ENCODE data around the gene VAT1. TPM values are rescaled to one million over a fixed set of nuclear protein-coding genes. Genes with fewer than 3 reads are reported as not detected.

The VAT1 gene
- total RNA-seq, 2 donors from 2014 or later, result 83.7 to 101 TPM

DNA sequence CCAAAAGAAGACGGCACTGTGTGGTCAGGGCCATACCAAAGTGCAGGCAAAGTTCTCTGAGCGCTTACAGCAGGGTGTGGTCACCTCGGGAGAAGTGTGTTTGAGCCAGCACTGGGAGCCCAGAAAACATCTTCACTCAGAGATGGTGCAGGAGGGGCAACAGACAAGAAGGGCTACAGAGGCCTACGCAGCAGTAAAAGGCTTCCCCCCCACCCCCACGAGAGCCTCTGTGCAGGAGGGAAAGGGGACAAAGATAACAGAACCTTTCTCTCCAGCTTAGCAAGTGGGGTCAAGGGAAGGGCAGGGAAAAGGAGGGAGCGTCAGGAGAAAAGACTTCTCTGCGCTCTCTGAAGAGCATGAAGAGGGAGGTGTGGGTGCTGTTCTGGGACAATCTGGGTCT, 2.8 kb downstream of the VAT1 start:
- intact Hi-C loops (cut with DNase I), result loop anchor here (10.0 kb wide), 1 partner anchor 325 kb away; no protein-coding TSS in a partner anchor
- no peaks in the 10 kb centered on the region for H3K36me3 ChIP-seq (replicated peaks in 1 of 2; ENCODE audit: insufficient read depth in 1 of 2, low read depth in 2 of 2)
- TF ChIP-seq, protein P1, sequence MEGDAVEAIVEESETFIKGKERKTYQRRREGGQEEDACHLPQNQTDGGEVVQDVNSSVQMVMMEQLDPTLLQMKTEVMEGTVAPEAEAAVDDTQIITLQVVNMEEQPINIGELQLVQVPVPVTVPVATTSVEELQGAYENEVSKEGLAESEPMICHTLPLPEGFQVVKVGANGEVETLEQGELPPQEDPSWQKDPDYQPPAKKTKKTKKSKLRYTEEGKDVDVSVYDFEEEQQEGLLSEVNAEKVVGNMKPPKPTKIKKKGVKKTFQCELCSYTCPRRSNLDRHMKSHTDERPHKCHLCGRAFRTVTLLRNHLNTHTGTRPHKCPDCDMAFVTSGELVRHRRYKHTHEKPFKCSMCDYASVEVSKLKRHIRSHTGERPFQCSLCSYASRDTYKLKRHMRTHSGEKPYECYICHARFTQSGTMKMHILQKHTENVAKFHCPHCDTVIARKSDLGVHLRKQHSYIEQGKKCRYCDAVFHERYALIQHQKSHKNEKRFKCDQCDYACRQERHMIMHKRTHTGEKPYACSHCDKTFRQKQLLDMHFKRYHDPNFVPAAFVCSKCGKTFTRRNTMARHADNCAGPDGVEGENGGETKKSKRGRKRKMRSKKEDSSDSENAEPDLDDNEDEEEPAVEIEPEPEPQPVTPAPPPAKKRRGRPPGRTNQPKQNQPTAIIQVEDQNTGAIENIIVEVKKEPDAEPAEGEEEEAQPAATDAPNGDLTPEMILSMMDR (IDR thresholded peaks at IDR 0.05), result no peak
- no peak for TF ChIP-seq POLR2A (IDR thresholded peaks at IDR 0.05)
- peaks cover 27% of the 10 kb centered on the region for H3K4me1 ChIP-seq
- H3K27me3 ChIP-seq, result no peaks in the 10 kb centered on the region
- H3K4me3 ChIP-seq, result no peak overlapping the region
- DNase-seq (no peak), ATAC-seq (no peak)
- H3K27ac ChIP-seq, result peak overlapping the region in 3 of 4 donors; percentile 21 to 36 (median 34)
- WGBS, 2 donors, result 55 to 56% methylated on average over 7 of the region's 7 CpGs
- no peaks in the 10 kb centered on the region for H3K9me3 ChIP-seq

DNA sequence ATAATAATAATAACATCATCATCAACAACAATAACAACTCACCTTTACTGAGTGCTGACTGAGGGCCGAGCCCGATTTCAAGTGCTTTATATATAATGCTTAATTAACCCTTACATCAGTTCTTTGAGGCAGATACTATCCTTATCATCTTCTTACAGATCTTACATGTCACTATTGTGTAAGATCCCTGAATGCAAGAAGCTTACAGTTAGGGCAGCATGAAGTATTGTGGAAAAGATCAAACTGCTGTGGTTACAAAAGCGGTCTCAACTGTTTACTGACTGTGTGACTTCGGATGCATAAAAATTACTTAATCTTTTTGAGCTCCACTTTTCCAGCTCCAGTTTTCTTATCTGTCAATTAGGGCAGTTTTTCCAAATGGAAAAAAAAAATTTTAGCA, 3.3 kb downstream of the VAT1 start:
- no peaks in the 10 kb centered on the region for H3K36me3 ChIP-seq (replicated peaks in 1 of 2; ENCODE audit: insufficient read depth in 1 of 2, low read depth in 2 of 2)
- DNase-seq, result no peak
- no peaks in the 10 kb centered on the region for H3K9me3 ChIP-seq
- ATAC-seq, result no peak
- TF ChIP-seq, protein P1 (IDR thresholded peaks at IDR 0.05), result no peak
- no peak for TF ChIP-seq POLR2A (IDR thresholded peaks at IDR 0.05)
- no peaks in the 10 kb centered on the region for H3K27me3 ChIP-seq
- intact Hi-C loops (cut with DNase I), result loop anchor here (10.0 kb wide), 1 partner anchor 326 kb away; no protein-coding TSS in a partner anchor
- WGBS, 2 donors, result 35 to 45% methylated on average over 4 of the region's 4 CpGs
- peaks cover 23% of the 10 kb centered on the region for H3K4me1 ChIP-seq
- H3K27ac ChIP-seq, result peak overlapping the region in 1 of 4 donors; percentile 36
- no peak overlapping the region for H3K4me3 ChIP-seq

DNA sequence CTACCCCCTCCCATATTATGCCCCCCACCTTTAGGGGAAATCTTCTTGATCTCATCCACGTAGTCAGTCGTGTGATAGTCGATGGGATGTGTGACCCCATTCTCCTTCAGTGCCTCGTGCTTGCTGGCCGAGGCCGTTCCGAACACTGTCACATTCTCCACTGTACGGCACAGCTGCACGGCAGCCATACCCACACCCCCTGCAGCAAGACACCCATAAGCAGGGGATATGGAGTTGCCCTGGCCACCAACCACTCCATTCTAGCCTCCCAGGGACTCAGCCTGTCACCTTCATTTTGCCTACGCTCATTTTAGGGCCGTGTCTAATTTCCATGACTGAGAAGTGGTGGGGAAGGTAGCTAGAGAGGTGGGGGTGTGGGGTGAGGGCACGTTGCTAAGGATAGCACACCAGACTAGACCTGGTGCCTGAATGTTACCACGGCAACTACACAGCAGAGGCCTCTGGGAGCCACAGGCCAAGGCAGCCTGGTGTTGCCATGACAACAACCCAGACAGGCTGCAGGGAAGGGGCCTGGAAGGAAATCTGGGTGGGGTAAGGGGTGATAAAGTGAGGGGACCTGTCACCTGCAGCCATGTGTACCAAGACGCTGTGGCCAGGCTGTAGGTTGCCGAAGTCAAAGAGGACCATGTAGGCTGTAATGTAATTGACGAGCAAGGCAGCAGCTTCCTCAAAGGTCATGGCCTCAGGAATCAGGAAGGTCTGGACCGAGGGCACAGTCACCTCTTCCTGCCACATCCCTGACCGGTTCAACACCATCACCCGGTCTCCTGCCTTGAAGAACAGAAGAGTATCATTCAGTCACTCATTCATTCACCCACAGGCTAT, 4.0 kb downstream of the VAT1 start:
- peaks cover 23% of the 10 kb centered on the region for H3K4me1 ChIP-seq
- H3K9me3 ChIP-seq, result no peaks in the 10 kb centered on the region
- H3K4me3 ChIP-seq, result no peak overlapping the region
- DNase-seq, result peak in 3 of 4 donors; percentile 37 to 58 (median 48)
- no peak for TF ChIP-seq POLR2A (IDR thresholded peaks at IDR 0.05)
- H3K27me3 ChIP-seq, result no peaks in the 10 kb centered on the region
- no peak for ATAC-seq
- intact Hi-C loops (cut with DNase I), result loop anchor here (10.0 kb wide), 1 partner anchor 327 kb away; no protein-coding TSS in a partner anchor
- H3K27ac ChIP-seq, result peak overlapping the region in 1 of 4 donors; percentile 36
- H3K36me3 ChIP-seq (replicated peaks in 1 of 2; ENCODE audit: insufficient read depth in 1 of 2, low read depth in 2 of 2), result no peaks in the 10 kb centered on the region
- 65 to 73% methylated on average over 19 of the region's 19 CpGs for WGBS, 2 donors

DNA sequence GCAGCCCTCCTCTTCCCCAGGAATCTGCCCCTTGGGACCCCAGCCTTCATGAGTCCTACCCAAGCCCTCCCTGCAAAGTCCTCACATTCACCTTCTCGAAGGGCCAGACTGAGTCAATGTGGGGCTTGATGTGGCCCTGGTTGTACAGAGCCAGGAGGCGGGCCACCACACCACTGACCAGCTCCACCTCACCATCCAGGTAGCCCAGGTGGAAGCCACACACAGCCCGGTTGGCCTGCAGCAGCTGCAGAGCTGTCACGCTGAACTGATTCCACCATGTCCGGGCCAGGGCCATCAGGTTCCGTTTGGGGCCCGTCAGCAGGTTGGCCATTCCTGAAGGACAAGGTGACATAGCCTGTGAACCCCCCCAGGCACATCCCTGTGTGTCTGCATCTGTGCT, 6.0 kb downstream of the VAT1 start:
- WGBS, 2 donors, result 89% methylated on average over 7 of the region's 7 CpGs; no CpG with 5 or more reads in 1 of the 2 donors
- TF ChIP-seq, protein P1 (IDR thresholded peaks at IDR 0.05), result no peak
- no peak for TF ChIP-seq POLR2A (IDR thresholded peaks at IDR 0.05)
- H3K4me3 ChIP-seq, result no peak overlapping the region
- no peak overlapping the region for H3K27ac ChIP-seq
- H3K4me1 ChIP-seq, result peaks cover 22% of the 10 kb centered on the region
- H3K9me3 ChIP-seq, result no peaks in the 10 kb centered on the region
- ATAC-seq (no peak), DNase-seq (no peak)
- H3K27me3 ChIP-seq, result no peaks in the 10 kb centered on the region
- H3K36me3 ChIP-seq (replicated peaks in 1 of 2; ENCODE audit: insufficient read depth in 1 of 2, low read depth in 2 of 2), result no peaks in the 10 kb centered on the region
- intact Hi-C loops (cut with DNase I), result loop anchor here (10.0 kb wide), 1 partner anchor 329 kb away; no protein-coding TSS in a partner anchor

DNA sequence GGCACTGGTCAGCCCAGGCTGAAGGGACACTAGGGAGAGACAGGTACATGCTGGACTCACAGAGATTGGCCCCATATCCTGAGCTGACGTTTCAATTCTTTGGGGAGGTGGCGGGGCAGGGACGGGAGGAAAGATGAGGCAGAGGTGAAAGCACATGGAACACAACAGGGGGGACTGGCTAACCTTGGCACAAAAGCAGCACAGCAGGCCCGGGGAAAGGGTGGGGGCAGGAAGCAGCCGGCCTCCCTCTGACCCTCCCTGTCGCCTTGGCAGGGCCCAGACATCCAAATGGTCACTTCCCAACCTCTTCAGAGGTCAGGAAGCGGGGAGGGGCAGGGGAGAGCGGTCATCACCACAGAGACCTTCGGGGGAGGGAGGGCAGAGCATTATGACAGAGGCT, 6.6 kb downstream of the VAT1 start:
- H3K27ac ChIP-seq, result peak overlapping the region in 1 of 4 donors; percentile 6

More for the DNA sequence above, 6.6 kb downstream of the VAT1 start:
- ATAC-seq (peak; percentile 38), DNase-seq (peak in 3 of 4 donors; percentile 27 to 34 (median 28))
- Histone ChIP-seq H3K4me3 (no peak overlapping the region), H3K27me3 (no peaks in the 10 kb centered on the region), H3K4me1 (peaks cover 23% of the 10 kb centered on the region), H3K36me3 (replicated peaks in 1 of 2; ENCODE audit: insufficient read depth in 1 of 2, low read depth in 2 of 2) (no peaks in the 10 kb centered on the region), H3K9me3 (no peaks in the 10 kb centered on the region)
- intact Hi-C loops (cut with DNase I), result loop anchor here (10.0 kb wide), 1 partner anchor 329 kb away; no protein-coding TSS in a partner anchor
- WGBS, 2 donors, result 58 to 79% methylated on average over 9 of the region's 9 CpGs
- TF ChIP-seq, protein P1 (IDR thresholded peaks at IDR 0.05), result no peak
- TF ChIP-seq POLR2A (IDR thresholded peaks at IDR 0.05), result no peak
